ENCODE measurements around the gene LTB4R2. TPM values are rescaled to one million over a fixed set of nuclear protein-coding genes. Genes with fewer than 3 reads are reported as not detected.

LTB4R2 gene
- total RNA-seq, 1 donor from 2014 or later: 1.8 TPM

DNA sequence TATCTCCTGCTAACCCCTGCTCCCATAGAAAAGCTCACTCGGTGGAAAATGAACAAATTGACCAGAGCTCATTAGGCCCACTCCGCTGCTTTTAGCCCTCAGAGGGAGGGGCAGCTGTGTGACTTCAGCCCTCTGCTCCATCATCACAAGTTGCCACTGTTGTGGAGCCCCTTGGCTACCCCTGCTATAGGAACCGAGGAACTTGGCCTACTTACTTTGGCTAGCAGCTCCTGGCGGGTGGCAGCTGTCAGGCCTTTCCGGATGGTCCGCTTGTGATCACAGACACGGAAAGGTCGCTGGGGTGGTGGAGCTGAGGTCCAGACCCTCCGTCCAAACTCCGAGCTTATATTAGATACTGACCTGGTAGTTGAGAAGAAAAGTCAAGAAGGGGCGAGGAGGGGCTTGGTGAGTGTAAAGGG lies 2.8 kb upstream of the LTB4R2 start:
- Mint-ChIP-seq H3K4me1 (peaks cover 5% of the 10 kb centered on the region), H3K36me3 (peaks cover 19% of the 10 kb centered on the region)

DNA sequence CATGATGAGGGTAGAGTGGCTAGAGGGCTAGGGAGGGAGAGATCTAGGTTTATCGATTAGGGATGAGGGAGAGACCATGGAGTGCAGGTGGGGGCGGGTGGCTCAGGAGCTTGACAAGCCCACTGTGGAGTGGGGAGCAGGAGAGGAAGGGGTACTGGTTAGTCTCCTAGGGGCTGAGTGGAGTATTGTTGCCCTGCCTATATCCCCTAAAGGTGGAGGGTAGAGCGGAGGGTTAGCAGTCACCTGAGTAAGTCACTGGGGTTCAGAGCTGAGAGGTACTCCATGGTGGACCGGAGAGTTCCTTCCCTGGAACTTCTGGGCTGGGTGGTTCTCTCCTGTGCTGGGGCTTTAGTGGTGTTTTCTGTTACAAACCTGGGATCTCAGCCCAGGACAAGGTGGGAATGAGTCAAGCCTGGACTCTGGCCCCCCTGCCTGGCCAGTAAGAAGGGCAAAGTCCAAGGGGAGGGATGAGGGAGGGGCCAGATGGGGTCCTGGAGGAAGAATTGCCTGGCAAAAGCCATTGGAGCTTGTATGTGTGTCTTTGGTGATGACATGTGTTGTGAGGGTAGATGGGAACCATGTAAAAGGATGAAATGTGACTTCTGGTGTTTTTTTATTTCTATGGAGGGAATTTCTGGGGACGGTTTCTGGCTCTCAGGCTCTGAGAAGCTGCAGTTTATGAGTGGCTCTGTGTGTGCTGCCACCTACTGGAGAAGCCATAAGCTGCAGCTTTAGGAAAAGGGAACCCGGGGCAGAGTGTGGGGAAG lies 2.2 kb upstream of the LTB4R2 start, which contains the start of gene CIDEB:
CIDEB (minus strand) TSS at position 403 of the 767 bp plus-strand sequence; CDS start at position 284, 119 bp downstream.
- H2AFZ ChIP-seq (replicated peaks): no peak within 1 kb of the TSS
- no peak within 1 kb of the TSS for H3K9ac ChIP-seq
- H3K9me3 Mint-ChIP-seq: no peaks in the 10 kb centered on the region
- no peak within 1 kb of the TSS for H3K4me2 ChIP-seq
- peaks cover 5% of the 10 kb centered on the region for H3K4me1 Mint-ChIP-seq
- H3K27ac Mint-ChIP-seq: no peak within 1 kb of the TSS
- H3K27ac ChIP-seq: no peak within 1 kb of the TSS
- TF ChIP-seq, protein P1, sequence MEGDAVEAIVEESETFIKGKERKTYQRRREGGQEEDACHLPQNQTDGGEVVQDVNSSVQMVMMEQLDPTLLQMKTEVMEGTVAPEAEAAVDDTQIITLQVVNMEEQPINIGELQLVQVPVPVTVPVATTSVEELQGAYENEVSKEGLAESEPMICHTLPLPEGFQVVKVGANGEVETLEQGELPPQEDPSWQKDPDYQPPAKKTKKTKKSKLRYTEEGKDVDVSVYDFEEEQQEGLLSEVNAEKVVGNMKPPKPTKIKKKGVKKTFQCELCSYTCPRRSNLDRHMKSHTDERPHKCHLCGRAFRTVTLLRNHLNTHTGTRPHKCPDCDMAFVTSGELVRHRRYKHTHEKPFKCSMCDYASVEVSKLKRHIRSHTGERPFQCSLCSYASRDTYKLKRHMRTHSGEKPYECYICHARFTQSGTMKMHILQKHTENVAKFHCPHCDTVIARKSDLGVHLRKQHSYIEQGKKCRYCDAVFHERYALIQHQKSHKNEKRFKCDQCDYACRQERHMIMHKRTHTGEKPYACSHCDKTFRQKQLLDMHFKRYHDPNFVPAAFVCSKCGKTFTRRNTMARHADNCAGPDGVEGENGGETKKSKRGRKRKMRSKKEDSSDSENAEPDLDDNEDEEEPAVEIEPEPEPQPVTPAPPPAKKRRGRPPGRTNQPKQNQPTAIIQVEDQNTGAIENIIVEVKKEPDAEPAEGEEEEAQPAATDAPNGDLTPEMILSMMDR (IDR thresholded peaks at IDR 0.05): peak; percentile 92
- TF ChIP-seq EZH2 (IDR thresholded peaks at IDR 0.05): no peak
- no peak for TF ChIP-seq EZH2phosphoT487 (IDR thresholded peaks at IDR 0.05)
- H3K27me3 ChIP-seq: no peaks in the 10 kb centered on the region
- peaks cover 10% of the 10 kb centered on the region for H3K27me3 Mint-ChIP-seq (ENCODE audit: insufficient read depth, low read depth)
- H3K79me2 ChIP-seq (ENCODE audit: low read depth): no peaks in the 10 kb centered on the region
- H3K4me1 ChIP-seq: no peaks in the 10 kb centered on the region
- DNase-seq (ENCODE audit: low spot score): peak; percentile 66
- H3K36me3 Mint-ChIP-seq: peaks cover 16% of the 10 kb centered on the region
- H3K36me3 ChIP-seq: no peaks in the 10 kb centered on the region
- no peak within 1 kb of the TSS for H3K4me3 ChIP-seq
- H3K4me3 Mint-ChIP-seq: no peak within 1 kb of the TSS
- H4K20me1 ChIP-seq (ENCODE audit: low read depth): no peaks in the 10 kb centered on the region
- H3F3A ChIP-seq (ENCODE audit: low read depth): no peaks in the 10 kb centered on the region
- H3K9me3 ChIP-seq (ENCODE audit: low read depth): no peaks in the 10 kb centered on the region

More for the DNA sequence above, 2.8 kb upstream of the LTB4R2 start:
- Histone ChIP-seq H3K27me3 (no peaks in the 10 kb centered on the region), H3K4me2 (no peak overlapping the region), H3F3A (ENCODE audit: low read depth) (no peaks in the 10 kb centered on the region), H4K20me1 (ENCODE audit: low read depth) (no peaks in the 10 kb centered on the region), H3K4me3 (no peak overlapping the region), H3K79me2 (ENCODE audit: low read depth) (no peaks in the 10 kb centered on the region), H3K9me3 (ENCODE audit: low read depth) (no peaks in the 10 kb centered on the region), H3K9ac (no peak overlapping the region), H3K36me3 (no peaks in the 10 kb centered on the region), H2AFZ (replicated peaks) (no peak overlapping the region), H3K27ac (no peak overlapping the region), H3K4me1 (no peaks in the 10 kb centered on the region)
- no peak for TF ChIP-seq EZH2 (IDR thresholded peaks at IDR 0.05)
- TF ChIP-seq, protein P1 (IDR thresholded peaks at IDR 0.05): no peak
- TF ChIP-seq EZH2phosphoT487 (IDR thresholded peaks at IDR 0.05): no peak
- no peak overlapping the region for H3K4me3 Mint-ChIP-seq
- no peak for DNase-seq (ENCODE audit: low spot score)
- H3K27me3 Mint-ChIP-seq (ENCODE audit: insufficient read depth, low read depth): peaks cover 10% of the 10 kb centered on the region
- no peak overlapping the region for H3K27ac Mint-ChIP-seq
- H3K9me3 Mint-ChIP-seq: no peaks in the 10 kb centered on the region

DNA sequence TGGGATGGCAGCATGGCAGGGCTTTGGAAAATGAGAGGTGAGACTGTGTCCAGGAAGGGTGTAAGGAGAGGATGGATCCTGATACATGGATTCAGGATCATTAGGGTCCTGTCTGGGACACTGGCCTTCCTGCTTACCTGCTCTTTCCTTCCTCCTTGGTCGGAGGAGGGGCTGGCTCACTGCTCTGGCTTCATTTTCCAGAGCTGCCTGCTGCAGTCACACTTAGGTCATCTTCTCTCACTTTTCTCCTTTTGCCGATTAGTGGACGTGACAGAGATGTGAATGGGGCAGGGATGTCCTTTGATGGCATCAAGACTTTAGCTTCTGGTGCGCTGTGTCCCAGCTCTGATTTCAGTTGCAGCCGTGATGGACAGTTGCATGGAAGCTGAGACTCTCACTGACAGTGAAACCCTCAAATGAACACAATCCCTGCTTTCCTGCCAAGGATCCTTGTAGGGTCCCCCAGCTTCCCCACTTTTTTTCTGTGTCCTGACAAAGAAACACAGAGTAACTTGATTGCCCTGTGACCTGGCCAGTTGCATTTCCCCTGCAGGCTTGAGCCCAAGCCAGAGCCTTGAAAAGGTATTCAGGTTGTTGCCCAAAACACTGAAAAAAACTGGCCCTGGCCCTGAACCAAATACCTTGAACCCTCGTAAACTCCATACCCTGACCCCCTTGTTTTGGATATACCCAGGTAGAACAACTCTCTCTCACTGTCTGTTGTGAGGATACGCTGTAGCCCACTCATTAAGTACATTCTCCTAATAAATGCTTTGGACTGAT lies 1.4 kb upstream of the LTB4R2 start:
- Mint-ChIP-seq H3K27ac (no peak overlapping the region), H3K27me3 (ENCODE audit: insufficient read depth, low read depth) (peaks cover 10% of the 10 kb centered on the region), H3K9me3 (no peaks in the 10 kb centered on the region), H3K4me3 (no peak overlapping the region), H3K36me3 (peaks cover 14% of the 10 kb centered on the region), H3K4me1 (peaks cover 5% of the 10 kb centered on the region)
- no peaks in the 10 kb centered on the region for H3K79me2 ChIP-seq (ENCODE audit: low read depth)
- H3K27ac ChIP-seq: no peak overlapping the region
- no peak overlapping the region for H2AFZ ChIP-seq (replicated peaks)
- no peak for DNase-seq (ENCODE audit: low spot score)
- TF ChIP-seq, protein P1 (IDR thresholded peaks at IDR 0.05): no peak
- TF ChIP-seq EZH2 (IDR thresholded peaks at IDR 0.05) (no peak), EZH2phosphoT487 (IDR thresholded peaks at IDR 0.05) (no peak)
- no peaks in the 10 kb centered on the region for H3K4me1 ChIP-seq
- no peak overlapping the region for H3K9ac ChIP-seq
- H3K27me3 ChIP-seq: no peaks in the 10 kb centered on the region
- no peak overlapping the region for H3K4me2 ChIP-seq
- no peak overlapping the region for H3K4me3 ChIP-seq
- no peaks in the 10 kb centered on the region for H4K20me1 ChIP-seq (ENCODE audit: low read depth)
- no peaks in the 10 kb centered on the region for H3K36me3 ChIP-seq
- H3F3A ChIP-seq (ENCODE audit: low read depth): no peaks in the 10 kb centered on the region
- H3K9me3 ChIP-seq (ENCODE audit: low read depth): no peaks in the 10 kb centered on the region
